NCI-H345 (cell line): Measurements from ENCODE around the gene ZSCAN5C.
A peak's percentile ranks its signal among the peaks of the same experiment; 100 is the strongest.
"Not testable (repeated sequence)": the region's sequence is repeated elsewhere in the genome, so short reads cannot be mapped to it uniquely, and the experiment has no call there.

Source experiments
- DNase-seq: peaks from one replicate; lab custom pipeline; 2025; lab: John Stamatoyannopoulos, UW

The ZSCAN5C gene

GRCh38 chr19:56201973-56202372 lies at the start of gene ZSCAN5C:
TSS of gene ZSCAN5C (plus strand) at chr19:56202273. CDS start at chr19:56205914, 3,641 bp downstream.
- DNase-seq = no peak

GRCh38 chr19:56152644-56153043 lies 49.4 kb upstream of the ZSCAN5C start:
- no peak for DNase-seq

- DNase-seq = no peak
Measured at GRCh38 chr19:56153507-56153906, 48.6 kb upstream of the ZSCAN5C start.

- DNase-seq = no peak
Measured at GRCh38 chr19:56155124-56155687, 46.9 kb upstream of the ZSCAN5C start.

GRCh38 chr19:56156768-56157167 lies 45.3 kb upstream of the ZSCAN5C start:
- DNase-seq = no peak

GRCh38 chr19:56158170-56158757 lies 43.8 kb upstream of the ZSCAN5C start:
- DNase-seq = no peak

GRCh38 chr19:56159009-56159559 lies 43.0 kb upstream of the ZSCAN5C start:
- DNase-seq = no peak

- no peak for DNase-seq
Measured at GRCh38 chr19:56159622-56160271, 42.3 kb upstream of the ZSCAN5C start.

GRCh38 chr19:56161534-56161933 lies 40.5 kb upstream of the ZSCAN5C start:
- DNase-seq = no peak

- no peak for DNase-seq
Measured at GRCh38 chr19:56162258-56162657, 39.8 kb upstream of the ZSCAN5C start.

- DNase-seq = no peak
Measured at GRCh38 chr19:56163097-56163496, 39.0 kb upstream of the ZSCAN5C start.

- no peak for DNase-seq
Measured at GRCh38 chr19:56167064-56167578, 35.0 kb upstream of the ZSCAN5C start.

GRCh38 chr19:56170261-56170660 lies 31.8 kb upstream of the ZSCAN5C start:
- peak; percentile 13 for DNase-seq

- no peak for DNase-seq
Measured at GRCh38 chr19:56174086-56174485, 28.0 kb upstream of the ZSCAN5C start.

- no peak for DNase-seq
Measured at GRCh38 chr19:56174550-56174949, 27.5 kb upstream of the ZSCAN5C start.

GRCh38 chr19:56175861-56176307 lies 26.2 kb upstream of the ZSCAN5C start, which contains the start of gene GALP:
TSS of gene GALP (plus strand) at chr19:56176008. CDS start at chr19:56177109, 1,101 bp downstream.
- peak; percentile 4 for DNase-seq

- not testable (repeated sequence) for DNase-seq
Measured at GRCh38 chr19:56176310-56176709, 25.8 kb upstream of the ZSCAN5C start.

- DNase-seq = no peak
Measured at GRCh38 chr19:56176881-56177280, 25.2 kb upstream of the ZSCAN5C start.

- no peak for DNase-seq
Measured at GRCh38 chr19:56177564-56178243, 24.4 kb upstream of the ZSCAN5C start.

- no peak for DNase-seq
Measured at GRCh38 chr19:56189785-56190184, 12.3 kb upstream of the ZSCAN5C start.

GRCh38 chr19:56191115-56191514 lies 11.0 kb upstream of the ZSCAN5C start:
- DNase-seq = no peak

- DNase-seq = no peak
Measured at GRCh38 chr19:56191711-56192110, 10.4 kb upstream of the ZSCAN5C start.
